Activated T-helper 17 cell treated with anti-CD3 and anti-CD28 coated beads, Interleukin-2, amount 50 U/mL, for 72 hours (primary cell): ENCODE data around the gene P2RX7. TPM values are rescaled to one million over a fixed set of nuclear protein-coding genes. Genes with fewer than 3 reads are reported as not detected.
A peak's percentile ranks its signal among the peaks of the same experiment; 100 is the strongest.
"Not testable (repeated sequence)": the region's sequence is repeated elsewhere in the genome, so short reads cannot be mapped to it uniquely, and the experiment has no call there.

Experiments used
- ATAC-seq: fragments of 150-1000 bp; cut with Tn5 transposase; replicated peaks from 2 replicates; pipeline ENCODE4 v1.10.0; 2021; ENCODE audit warnings: mild to moderate bottlenecking, moderate library complexity
- H3K27ac Mint-ChIP-seq: one replicate; pipeline ENCODE4 v1.8.0; 2022; ENCODE audit warnings: mixed read lengths
- H3K27me3 Mint-ChIP-seq: one replicate; pipeline ENCODE4 v1.8.0; 2022; ENCODE audit warnings: mixed read lengths
- H3K36me3 Mint-ChIP-seq: one replicate; pipeline ENCODE4 v1.8.0; 2022; ENCODE audit warnings: low read depth, mild to moderate bottlenecking, mixed read lengths
- H3K4me1 Mint-ChIP-seq: one replicate; pipeline ENCODE4 v1.8.0; 2022; ENCODE audit warnings: mixed read lengths
- H3K4me3 Mint-ChIP-seq: one replicate; pipeline ENCODE4 v1.8.0; 2022; ENCODE audit warnings: mild to moderate bottlenecking, mixed read lengths
- H3K9me3 Mint-ChIP-seq: one replicate; pipeline ENCODE4 v1.8.0; 2022; ENCODE audit warnings: mixed read lengths
- total RNA-seq, 2 donors: library from RNA; stranded (reverse); gene quantifications; one replicate each; pipeline ENCODE4 v1.2.3, GENCODE V29; 2022

The P2RX7 gene
- total RNA-seq, 2 donors from 2014 or later, result 3.8 to 6.4 TPM

DNA sequence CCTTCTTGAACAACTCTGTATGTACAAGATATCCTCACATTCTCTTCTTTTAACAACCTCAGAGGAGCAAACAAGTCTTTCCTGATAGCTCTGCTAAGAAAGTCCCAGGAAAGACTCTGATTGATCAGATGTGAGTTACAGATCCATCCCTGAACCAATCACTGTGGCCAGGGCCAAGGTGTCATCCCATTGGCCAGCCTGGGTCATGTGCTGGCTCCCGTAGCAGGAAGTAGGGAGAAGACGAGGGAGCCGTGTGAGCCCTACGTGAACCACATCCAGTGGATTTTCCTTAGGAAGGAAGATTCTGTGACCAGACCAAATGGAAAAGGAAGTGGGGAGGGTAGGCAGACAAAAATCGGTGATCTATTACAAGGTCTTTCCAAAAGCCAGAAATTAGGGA lies 5.6 kb downstream of the P2RX7 start:
- no peaks in the 10 kb centered on the region for H3K27me3 Mint-ChIP-seq
- no peak overlapping the region for H3K4me3 Mint-ChIP-seq
- ATAC-seq, result peak; percentile 43
- H3K27ac Mint-ChIP-seq, result no peak overlapping the region
- peaks cover 18% of the 10 kb centered on the region for H3K4me1 Mint-ChIP-seq
- no peaks in the 10 kb centered on the region for H3K9me3 Mint-ChIP-seq
- H3K36me3 Mint-ChIP-seq, result no peaks in the 10 kb centered on the region

GRCh38 chr12:121139286-121139685 lies 6.6 kb downstream of the P2RX7 start:
- no peaks in the 10 kb centered on the region for H3K36me3 Mint-ChIP-seq
- H3K4me1 Mint-ChIP-seq, result peaks cover 20% of the 10 kb centered on the region
- H3K27me3 Mint-ChIP-seq, result no peaks in the 10 kb centered on the region
- no peak overlapping the region for H3K27ac Mint-ChIP-seq
- ATAC-seq, result no peak
- H3K4me3 Mint-ChIP-seq, result no peak overlapping the region
- H3K9me3 Mint-ChIP-seq, result no peaks in the 10 kb centered on the region

DNA sequence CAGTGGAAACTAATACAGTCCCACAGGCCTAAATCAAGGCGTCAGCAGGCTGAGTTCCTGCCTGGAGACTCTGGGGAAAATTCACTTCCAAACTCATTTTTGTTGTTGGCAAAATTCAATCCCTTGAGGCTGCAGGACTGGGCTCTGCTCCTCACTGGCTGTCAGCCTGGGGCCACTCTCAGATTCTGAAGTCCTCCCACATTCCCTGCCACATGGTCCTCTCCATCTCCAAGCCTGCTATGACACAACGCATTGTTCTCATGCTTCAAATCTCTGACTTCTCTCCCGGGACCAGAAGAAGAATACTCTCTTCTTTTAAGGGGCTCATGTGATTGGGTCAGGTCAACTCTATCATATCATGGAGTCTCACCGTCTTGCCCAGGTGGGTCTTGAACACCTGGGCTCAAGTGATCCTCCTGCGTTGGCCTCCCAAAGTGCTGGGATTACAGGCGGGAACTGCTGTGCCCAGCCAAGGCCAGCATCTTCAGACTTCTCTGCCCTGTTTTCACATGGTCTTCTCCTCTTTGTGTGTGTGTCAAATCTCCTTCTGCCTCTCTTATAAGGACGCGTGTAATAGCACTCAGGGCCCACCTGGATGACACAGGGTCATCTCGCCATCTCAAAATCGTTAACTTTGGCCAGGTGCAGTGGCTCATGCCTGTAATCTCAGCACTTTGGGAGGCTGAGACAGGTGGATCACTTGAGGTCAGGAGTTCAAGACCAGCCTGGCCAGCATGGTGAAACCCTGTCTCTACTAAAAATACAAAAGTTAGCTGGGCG lies 9.7 kb downstream of the P2RX7 start:
- Mint-ChIP-seq H3K9me3 (no peaks in the 10 kb centered on the region), H3K27ac (peak overlapping the region; percentile 6), H3K27me3 (no peaks in the 10 kb centered on the region), H3K4me3 (no peak overlapping the region), H3K36me3 (no peaks in the 10 kb centered on the region), H3K4me1 (peaks cover 26% of the 10 kb centered on the region)
- ATAC-seq, result no peak

DNA sequence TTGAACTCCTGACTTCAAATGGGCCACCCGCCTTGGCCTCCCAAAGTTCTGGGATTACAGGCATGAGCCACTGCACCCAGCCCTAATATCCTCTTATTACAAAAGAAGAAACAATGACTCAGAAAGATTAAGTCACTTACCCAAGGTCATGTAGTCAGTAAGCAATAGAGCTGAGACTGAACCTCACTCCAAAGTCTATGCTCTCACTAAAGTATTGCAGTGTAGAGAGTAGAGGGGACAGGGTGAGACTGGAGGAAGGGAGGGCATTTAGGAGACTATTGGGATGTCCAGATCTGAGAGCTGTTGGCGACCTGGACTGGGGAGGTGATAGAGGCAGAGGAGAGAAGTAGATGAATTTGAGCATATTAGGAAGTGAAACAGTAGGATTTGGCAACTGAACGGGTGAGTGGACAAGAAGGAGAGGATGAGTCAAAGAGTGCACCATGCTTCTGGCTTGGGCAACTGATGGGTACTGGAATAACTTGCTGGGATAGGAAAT lies 11.8 kb downstream of the P2RX7 start:
- H3K4me1 Mint-ChIP-seq, result peaks cover 26% of the 10 kb centered on the region

GRCh38 chr12:121145221-121145620 lies 12.5 kb downstream of the P2RX7 start:
- H3K36me3 Mint-ChIP-seq, result no peaks in the 10 kb centered on the region
- peak overlapping the region; percentile 58 for H3K27ac Mint-ChIP-seq
- peaks cover 21% of the 10 kb centered on the region for H3K4me1 Mint-ChIP-seq
- H3K4me3 Mint-ChIP-seq, result peak overlapping the region; percentile 51
- no peaks in the 10 kb centered on the region for H3K27me3 Mint-ChIP-seq
- peak; percentile 81 for ATAC-seq
- no peaks in the 10 kb centered on the region for H3K9me3 Mint-ChIP-seq

More for the DNA sequence above, 11.8 kb downstream of the P2RX7 start:
- H3K4me3 Mint-ChIP-seq, result peak overlapping the region; percentile 51
- no peaks in the 10 kb centered on the region for H3K36me3 Mint-ChIP-seq
- H3K9me3 Mint-ChIP-seq, result no peaks in the 10 kb centered on the region
- no peaks in the 10 kb centered on the region for H3K27me3 Mint-ChIP-seq
- ATAC-seq, result peak; percentile 79
- peak overlapping the region; percentile 58 for H3K27ac Mint-ChIP-seq

GRCh38 chr12:121149289-121149688 lies 16.6 kb downstream of the P2RX7 start:
- H3K36me3 Mint-ChIP-seq, H3K9me3 Mint-ChIP-seq, ATAC-seq, H3K27me3 Mint-ChIP-seq, H3K27ac Mint-ChIP-seq, H3K4me3 Mint-ChIP-seq: not testable (repeated sequence)
- H3K4me1 Mint-ChIP-seq, result peaks cover 12% of the 10 kb centered on the region

- Mint-ChIP-seq H3K27me3 (no peaks in the 10 kb centered on the region), H3K4me3 (no peak overlapping the region), H3K9me3 (peaks cover 5% of the 10 kb centered on the region), H3K4me1 (no peaks in the 10 kb centered on the region), H3K36me3 (no peaks in the 10 kb centered on the region), H3K27ac (no peak overlapping the region)
- ATAC-seq, result no peak
Observed at GRCh38 chr12:121154793-121155375, 22.2 kb downstream of the P2RX7 start.

GRCh38 chr12:121156365-121156764 lies 23.7 kb downstream of the P2RX7 start:
- Mint-ChIP-seq H3K27ac (no peak overlapping the region), H3K36me3 (no peaks in the 10 kb centered on the region)

DNA sequence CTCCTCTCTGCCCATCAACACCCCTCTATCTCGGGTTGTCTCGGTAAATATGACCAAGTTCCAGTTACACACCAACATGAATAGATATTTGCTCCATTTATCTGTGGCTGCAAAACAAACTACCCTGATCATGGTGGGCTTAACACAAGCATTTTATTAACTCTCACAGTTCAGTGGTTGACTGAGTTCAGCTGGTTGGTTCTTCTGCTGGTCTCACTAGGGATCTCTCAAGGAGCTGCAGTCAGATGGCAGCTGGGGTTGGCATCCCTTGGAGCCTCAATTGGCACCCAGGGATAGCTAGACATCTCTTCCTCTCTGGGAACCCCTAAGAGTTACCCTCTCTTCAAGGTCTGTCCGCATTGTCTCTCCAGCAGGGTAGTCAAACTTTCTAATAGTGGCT lies 25.4 kb downstream of the P2RX7 start:
- no peaks in the 10 kb centered on the region for H3K4me1 Mint-ChIP-seq
- no peaks in the 10 kb centered on the region for H3K36me3 Mint-ChIP-seq
- no peak overlapping the region for H3K4me3 Mint-ChIP-seq
- H3K9me3 Mint-ChIP-seq, result peaks cover 5% of the 10 kb centered on the region
- ATAC-seq, result no peak
- no peaks in the 10 kb centered on the region for H3K27me3 Mint-ChIP-seq
- no peak overlapping the region for H3K27ac Mint-ChIP-seq

More at GRCh38 chr12:121156365-121156764, 23.7 kb downstream of the P2RX7 start:
- no peak overlapping the region for H3K4me3 Mint-ChIP-seq
- no peaks in the 10 kb centered on the region for H3K4me1 Mint-ChIP-seq
- H3K9me3 Mint-ChIP-seq, result peaks cover 5% of the 10 kb centered on the region
- no peaks in the 10 kb centered on the region for H3K27me3 Mint-ChIP-seq
- no peak for ATAC-seq

GRCh38 chr12:121158728-121159351 lies 26.2 kb downstream of the P2RX7 start:
- not testable (repeated sequence) for H3K27me3 Mint-ChIP-seq, H3K4me3 Mint-ChIP-seq, H3K4me1 Mint-ChIP-seq, H3K36me3 Mint-ChIP-seq, ATAC-seq, H3K9me3 Mint-ChIP-seq, H3K27ac Mint-ChIP-seq

DNA sequence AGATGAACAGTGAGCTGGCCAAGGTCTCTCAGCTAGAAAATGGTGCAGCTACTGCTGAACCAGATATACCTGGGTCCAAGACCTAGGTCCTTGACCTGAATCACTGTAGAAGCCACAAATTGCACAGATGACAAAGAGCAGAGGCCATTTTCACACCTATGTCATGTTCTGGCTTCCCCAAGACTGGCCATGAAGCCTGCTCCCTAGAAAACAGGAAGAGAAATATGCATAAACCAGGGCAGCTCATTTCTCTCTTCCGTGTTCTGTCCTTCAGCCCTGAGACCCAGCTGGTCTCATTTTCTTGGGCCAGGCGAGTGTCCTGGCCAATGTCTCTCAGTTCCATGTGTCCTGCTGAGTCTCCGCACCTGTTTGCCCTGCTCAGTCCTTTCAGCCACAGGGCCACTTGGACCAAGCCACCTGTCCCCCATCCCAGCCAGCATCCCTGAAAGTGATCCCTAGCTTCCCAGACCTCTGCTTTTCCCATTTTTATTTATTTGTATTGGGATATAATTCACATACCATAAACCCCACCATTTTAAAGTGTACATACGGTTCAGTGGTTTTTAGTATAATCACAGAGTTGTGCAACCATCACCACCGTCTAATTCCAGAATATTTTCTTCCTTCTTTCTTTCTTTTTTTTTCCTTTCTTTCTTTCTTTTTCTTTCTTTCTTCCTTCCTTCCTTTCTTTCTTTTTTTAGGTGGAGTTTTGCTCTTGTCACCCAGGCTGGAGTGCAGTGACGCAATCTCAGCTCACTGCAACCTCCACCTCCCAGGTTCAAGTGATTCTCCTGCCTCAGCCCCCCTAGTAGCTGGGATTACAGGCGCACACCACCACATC lies 27.0 kb downstream of the P2RX7 start:
- Mint-ChIP-seq H3K4me3 (no peak overlapping the region), H3K4me1 (no peaks in the 10 kb centered on the region), H3K36me3 (no peaks in the 10 kb centered on the region), H3K9me3 (peaks cover 5% of the 10 kb centered on the region), H3K27me3 (no peaks in the 10 kb centered on the region), H3K27ac (peak overlapping the region; percentile 55)
- ATAC-seq, result peak; percentile 32

DNA sequence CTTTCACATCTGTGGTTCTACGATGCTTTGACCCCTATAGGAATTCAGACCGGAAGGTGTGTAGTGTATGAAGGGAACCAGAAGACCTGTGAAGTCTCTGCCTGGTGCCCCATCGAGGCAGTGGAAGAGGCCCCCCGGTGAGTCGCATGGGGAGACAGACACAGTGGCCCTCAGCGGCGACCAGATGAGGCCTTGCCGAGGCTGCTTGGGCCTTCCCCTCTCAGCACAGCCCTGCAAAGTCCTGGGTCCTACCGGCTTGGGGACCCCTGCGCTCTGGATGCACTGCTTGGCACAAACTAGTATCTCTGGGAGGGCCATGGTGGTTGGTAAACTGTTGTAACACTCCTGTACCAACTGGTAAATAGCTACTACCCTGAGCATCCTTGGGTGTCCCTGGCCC lies 29.7 kb downstream of the P2RX7 start:
- H3K4me1 Mint-ChIP-seq, result no peaks in the 10 kb centered on the region
- no peak overlapping the region for H3K4me3 Mint-ChIP-seq
- H3K9me3 Mint-ChIP-seq, result peaks cover 5% of the 10 kb centered on the region
- H3K27me3 Mint-ChIP-seq, result no peaks in the 10 kb centered on the region
- ATAC-seq, result no peak
- H3K27ac Mint-ChIP-seq, result no peak overlapping the region
- H3K36me3 Mint-ChIP-seq, result peaks cover 9% of the 10 kb centered on the region

DNA sequence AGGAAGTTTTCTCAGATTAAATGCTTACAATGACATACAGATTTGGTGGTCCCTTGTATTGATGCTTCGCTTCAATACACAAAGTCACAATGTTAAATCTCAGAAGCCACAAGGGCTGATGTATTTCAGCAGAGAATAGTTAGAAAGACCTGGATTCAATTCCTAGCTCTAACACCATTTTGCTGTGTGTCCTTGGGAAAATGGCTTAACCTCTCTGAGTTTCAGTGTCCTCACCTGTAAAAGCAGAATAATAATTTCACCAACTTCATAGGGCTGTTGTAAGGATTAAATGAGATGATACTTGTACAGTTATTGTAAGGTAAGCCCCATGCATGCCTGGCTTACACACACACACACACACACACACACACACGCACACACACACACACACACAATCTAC lies 30.3 kb downstream of the P2RX7 start:
- Mint-ChIP-seq H3K36me3 (peaks cover 9% of the 10 kb centered on the region), H3K4me1 (no peaks in the 10 kb centered on the region), H3K9me3 (peaks cover 4% of the 10 kb centered on the region), H3K27me3 (no peaks in the 10 kb centered on the region), H3K27ac (no peak overlapping the region), H3K4me3 (no peak overlapping the region)
- no peak for ATAC-seq

- H3K27ac Mint-ChIP-seq, H3K9me3 Mint-ChIP-seq, ATAC-seq, H3K4me1 Mint-ChIP-seq, H3K27me3 Mint-ChIP-seq, H3K4me3 Mint-ChIP-seq: not testable (repeated sequence)
- H3K36me3 Mint-ChIP-seq, result peaks cover 17% of the 10 kb centered on the region
Observed at GRCh38 chr12:121164839-121165238, 32.2 kb downstream of the P2RX7 start.
